GM12878 (cell line): Measurements from ENCODE around the gene ABCC1. TPM values are rescaled to one million over a fixed set of nuclear protein-coding genes. Genes with fewer than 3 reads are reported as not detected.

Source experiments
- ATAC-seq: fragments of 200-7000 bp; cut with Tn5 transposase; 3 replicates; pipeline ENCODE4 v1.9.1; 2020; ENCODE audit warnings: mild to moderate bottlenecking, moderate library complexity
- BruUV-seq: library from RNA; stranded (reverse); fragments of 400-500 nt; replicated peaks from 2 replicates; lab custom pipeline; 2021; lab: Mats Ljungman, UMichigan
- CTCF ChIA-PET: fragments of 300-600 bp; sonication (Branson Sonifier 250); formaldehyde crosslinking; extraction: SDS; loops from one replicate; lab custom pipeline; 2021; ENCODE audit warnings: inconsistent platforms; lab: Yijun Ruan, JAX
- POLR2A ChIA-PET: fragments of 350-600 bp; formaldehyde crosslinking; extraction: SDS; loops from one replicate; lab custom pipeline; 2021; ENCODE audit warnings: inconsistent platforms; lab: Charles Lee
- RAD21 ChIA-PET: fragments of 300-600 bp; sonication (Branson Sonifier 250); formaldehyde crosslinking; loops from one replicate; lab custom pipeline; 2023; ENCODE audit warnings: antibody characterized with exemption; ENCODE audit not compliant: unreplicated experiment; lab: Charles Lee
- SMC1A ChIA-PET: fragments of 300-600 bp; sonication (Branson Sonifier 250); formaldehyde crosslinking; loops from one replicate; lab custom pipeline; 2023; ENCODE audit not compliant: unreplicated experiment, uncharacterized antibody; lab: Charles Lee
- DNase-seq: peaks from one replicate; pipeline ENCODE4 v3.0.0-alpha.2; 2011; ENCODE audit warnings: low read depth, low spot score
- FAIRE-seq: peaks from 3 replicates; lab custom pipeline; 2011; peaks lifted over from hg19 to GRCh38; lab: Jason Lieb, UNC
- H2AFZ ChIP-seq: 2 replicates; pipeline ENCODE4 v1.6.0; 2011; ENCODE audit warnings: low read depth, low read length, control low read depth; ENCODE audit not compliant: control insufficient read depth
- H3K27ac ChIP-seq: 2 replicates; pipeline ENCODE4 v1.5.1; 2011; ENCODE audit warnings: control low read depth; ENCODE audit not compliant: control insufficient read depth, insufficient read depth
- H3K27me3 ChIP-seq, 2 experiments: replicated peaks in 1 of 2; 2 replicates each; pipeline versions ENCODE4 v1.6.0 to v1.6.1; 2011; ENCODE audit warnings: low read length in 1 of 2; ENCODE audit not compliant: control insufficient read depth in 2 of 2, insufficient read depth in 2 of 2
- H3K36me3 ChIP-seq, 2 experiments: 2 replicates each; pipeline ENCODE4 v1.5.1; 2011; ENCODE audit warnings: low read length in 1 of 2; ENCODE audit not compliant: control insufficient read depth in 2 of 2, insufficient read depth in 2 of 2
- H3K4me1 ChIP-seq: 2 replicates; pipeline ENCODE4 v1.6.1; 2011; ENCODE audit warnings: mild to moderate bottlenecking, low read length, moderate library complexity, mixed read lengths; ENCODE audit not compliant: control insufficient read depth, insufficient read depth
- H3K4me2 ChIP-seq: 2 replicates; pipeline ENCODE4 v1.6.0; 2011; ENCODE audit warnings: control low read depth; ENCODE audit not compliant: control insufficient read depth, insufficient read depth
- H3K4me3 ChIP-seq: fragments of 200-600 bp; sonication (generic); 2 replicates; pipeline ENCODE4 v1.5.1; 2016
- H3K79me2 ChIP-seq: 2 replicates; pipeline ENCODE4 v1.6.0; 2011; ENCODE audit warnings: low read length; ENCODE audit not compliant: control insufficient read depth, insufficient read depth
- H3K9ac ChIP-seq: 2 replicates; pipeline ENCODE4 v1.8.0; 2011; ENCODE audit warnings: low read length, control low read depth, mixed read lengths; ENCODE audit not compliant: control insufficient read depth, insufficient read depth
- H3K9me3 ChIP-seq: replicated peaks from 3 replicates; pipeline ENCODE4 v1.5.1; 2011; ENCODE audit warnings: mild to moderate bottlenecking, low read length; ENCODE audit not compliant: control insufficient read depth, insufficient read depth
- H4K20me1 ChIP-seq: 2 replicates; pipeline ENCODE4 v1.6.0; 2011; ENCODE audit not compliant: control insufficient read depth, insufficient read depth
- ATF7 ChIP-seq: fragments of 450-650 bp; IDR thresholded peaks from 2 replicates; pipeline ENCODE4 v1.6.1; 2016; ENCODE audit warnings: low read depth, mild to moderate bottlenecking
- CBX3 ChIP-seq: fragments of 200-600 bp; sonication (generic); IDR thresholded peaks from 2 replicates; pipeline ENCODE4 v1.6.1; 2016; ENCODE audit warnings: low read depth, borderline replicate concordance
- CHD4 ChIP-seq: fragments of 200-600 bp; sonication (generic); IDR thresholded peaks from 2 replicates; pipeline ENCODE4 v1.6.1; 2016; ENCODE audit warnings: mild to moderate bottlenecking
- DPF2 ChIP-seq: fragments of 450-650 bp; IDR thresholded peaks from 2 replicates; pipeline ENCODE4 v1.6.1; 2017; ENCODE audit warnings: mild to moderate bottlenecking
- ESRRA ChIP-seq: IDR thresholded peaks from 2 replicates; pipeline ENCODE4 v1.6.1; 2012; ENCODE audit warnings: mild to moderate bottlenecking, low read length, improper control_type of control experiment
- JUNB ChIP-seq: IDR thresholded peaks from 2 replicates; pipeline ENCODE4 v1.6.1; 2016; ENCODE audit warnings: antibody characterized with exemption, mild to moderate bottlenecking
- KDM1A ChIP-seq: fragments of 200-600 bp; sonication (generic); IDR thresholded peaks from 2 replicates; pipeline ENCODE4 v1.6.1; 2016; ENCODE audit warnings: borderline replicate concordance
- MTA2 ChIP-seq: fragments of 450-650 bp; IDR thresholded peaks from 2 replicates; pipeline ENCODE4 v1.6.1; 2016; ENCODE audit warnings: low read depth, mild to moderate bottlenecking, moderate library complexity
- SREBF1 ChIP-seq: IDR thresholded peaks from 2 replicates; pipeline ENCODE4 v1.6.1; 2012; ENCODE audit warnings: mild to moderate bottlenecking, low read length
- WRNIP1 ChIP-seq: IDR thresholded peaks from 2 replicates; pipeline ENCODE4 v1.6.1; 2011; ENCODE audit warnings: low read depth, low read length, improper control_type of control experiment, borderline replicate concordance
- WGBS: methylation state at CpG from one replicate; pipeline ENCODE4 v1.1.6; 2016; ENCODE audit warnings: low lambda C conversion rate; ENCODE audit not compliant: insufficient replicate concordance, insufficient coverage; ENCODE audit errors: missing lambda C conversion rate; 5-methylcytosine and 5-hydroxymethylcytosine counted together
- in situ Hi-C: fragments of 300-500 bp; cut with MboI; formaldehyde crosslinking; loops from 9 replicates; pipeline ENCODE4 v1.14.3; 2018; ENCODE audit warnings: mixed read lengths
- intact Hi-C: fragments of 100-400 bp; cut with micrococcal nuclease; formaldehyde crosslinking; loops from one replicate; pipeline ENCODE4 v1.14.2; 2022; ENCODE audit not compliant: unreplicated experiment
- polyA plus RNA-seq, 11 experiments: library from polyadenylated mRNA; depleted of rRNA in 4 of 11; unstranded in 6 of 11; stranded (reverse) in 5 of 11; fragments of >200 nt; fragmentation: Nextera tagmentation in 4 of 11; fragmentation: Illumina TruSeq in 1 of 11; extraction: Ambion mirVana in 4 of 11; extraction: Trizol in 1 of 11; gene quantifications; 1 replicate in 1 of 11; 2 replicates in 10 of 11; pipeline versions ENCODE4 v1.2.1 to v1.2.3, GENCODE V29; 2011 to 2016; ENCODE audit warnings: inconsistent platforms in 2 of 11, missing spikeins in 2 of 11, low read depth in 1 of 11
- total RNA-seq, 4 experiments: library from RNA; depleted of rRNA in 3 of 4; stranded (reverse); fragments of >200 nt in 3 of 4; fragmentation: Illumina TruSeq in 1 of 4; extraction: Trizol in 1 of 4; gene quantifications; 2 replicates each; pipeline versions ENCODE4 v1.2.1 to v1.2.3, GENCODE V29; 2013 to 2021
- TF ChIP-seq, protein P1 (sequence below): IDR thresholded peaks from 2 replicates; pipeline ENCODE4 v1.6.1; 2012; ENCODE audit warnings: low read depth, low read length, improper control_type of control experiment
- TF ChIP-seq, protein P2 (sequence below): IDR thresholded peaks from 2 replicates; pipeline ENCODE4 v1.6.1; 2011; ENCODE audit warnings: low read depth, low read length, improper control_type of control experiment, borderline replicate concordance
- TF ChIP-seq, protein P3 (sequence below): fragments of 450-650 bp; IDR thresholded peaks from 2 replicates; pipeline ENCODE4 v1.6.1; 2018; ENCODE audit warnings: mild to moderate bottlenecking, low read depth, moderate library complexity; ENCODE audit not compliant: partially characterized antibody

The ABCC1 gene
- total and polyA plus RNA-seq, 10 of the 15 experiments (the other 5 are each of a cell fraction or from before 2014, with no cell fraction given), result 3.2 to 44.6 (median 14.5) TPM

DNA sequence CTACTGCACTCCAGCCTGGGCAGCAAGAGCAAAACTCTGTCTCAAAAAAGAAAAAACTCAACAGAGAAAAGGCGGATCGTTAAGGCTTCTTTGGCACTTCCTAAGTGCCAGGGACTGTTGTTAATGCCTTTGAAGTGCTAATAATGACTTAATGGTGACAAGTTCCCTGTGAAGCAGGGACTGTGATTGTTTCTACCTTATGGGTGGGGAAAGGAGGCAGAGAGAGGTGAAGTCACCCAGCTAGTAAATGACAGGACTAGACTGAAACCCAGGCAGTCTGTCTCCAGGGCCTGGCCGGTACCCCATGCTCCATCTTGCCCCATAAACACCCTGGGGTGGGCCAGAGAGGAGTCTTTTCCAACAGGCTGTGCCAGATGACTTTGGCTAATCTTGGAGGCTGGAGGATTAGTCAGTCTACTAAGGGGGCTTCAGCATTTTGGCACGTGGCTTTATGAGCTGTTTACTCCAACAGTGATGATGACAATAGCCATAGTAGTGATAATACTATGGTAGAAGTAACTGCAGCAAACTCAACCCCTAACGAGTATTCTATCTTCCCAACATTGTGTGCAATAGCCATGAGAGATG lies 26.9 kb downstream of the ABCC1 start:
- Histone ChIP-seq H3K27ac (no peak overlapping the region), H4K20me1 (no peaks in the 10 kb centered on the region), H3K36me3 (peaks cover 12 to 20% of the 10 kb centered on the region in 2 experiments), H2AFZ (no peak overlapping the region), H3K4me1 (no peaks in the 10 kb centered on the region), H3K9ac (no peak overlapping the region), H3K9me3 (peaks cover 54% of the 10 kb centered on the region), H3K27me3 (no peaks in the 10 kb centered on the region), H3K4me2 (no peak overlapping the region), H3K4me3 (no peak overlapping the region), H3K79me2 (peaks cover 51% of the 10 kb centered on the region)
- intact Hi-C loops (no loop called here), in situ Hi-C loops (no loop called here)
- CTCF ChIA-PET, result interaction anchor here (0.6 kb wide), 2 partner anchors 8 to 12 kb away, joined by 3 read pairs; no protein-coding TSS in a partner anchor
- BruUV-seq, result no TSS peak
- FAIRE-seq (no peak), ATAC-seq (no peak), DNase-seq (no peak)
- WGBS, result 96% methylated on average over 5 of the region's 5 CpGs
- no peak for TF ChIP-seq CBX3
- TF ChIP-seq KDM1A, result no peak
- TF ChIP-seq MTA2, result no peak
- no peak for TF ChIP-seq SREBF1
- TF ChIP-seq DPF2, result no peak
- TF ChIP-seq, protein P1, sequence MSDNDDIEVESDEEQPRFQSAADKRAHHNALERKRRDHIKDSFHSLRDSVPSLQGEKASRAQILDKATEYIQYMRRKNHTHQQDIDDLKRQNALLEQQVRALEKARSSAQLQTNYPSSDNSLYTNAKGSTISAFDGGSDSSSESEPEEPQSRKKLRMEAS, result no peak
- TF ChIP-seq WRNIP1, result no peak
- TF ChIP-seq, protein P2, sequence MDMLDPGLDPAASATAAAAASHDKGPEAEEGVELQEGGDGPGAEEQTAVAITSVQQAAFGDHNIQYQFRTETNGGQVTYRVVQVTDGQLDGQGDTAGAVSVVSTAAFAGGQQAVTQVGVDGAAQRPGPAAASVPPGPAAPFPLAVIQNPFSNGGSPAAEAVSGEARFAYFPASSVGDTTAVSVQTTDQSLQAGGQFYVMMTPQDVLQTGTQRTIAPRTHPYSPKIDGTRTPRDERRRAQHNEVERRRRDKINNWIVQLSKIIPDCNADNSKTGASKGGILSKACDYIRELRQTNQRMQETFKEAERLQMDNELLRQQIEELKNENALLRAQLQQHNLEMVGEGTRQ, result no peak
- no peak for TF ChIP-seq ATF7
- TF ChIP-seq, protein P3, sequence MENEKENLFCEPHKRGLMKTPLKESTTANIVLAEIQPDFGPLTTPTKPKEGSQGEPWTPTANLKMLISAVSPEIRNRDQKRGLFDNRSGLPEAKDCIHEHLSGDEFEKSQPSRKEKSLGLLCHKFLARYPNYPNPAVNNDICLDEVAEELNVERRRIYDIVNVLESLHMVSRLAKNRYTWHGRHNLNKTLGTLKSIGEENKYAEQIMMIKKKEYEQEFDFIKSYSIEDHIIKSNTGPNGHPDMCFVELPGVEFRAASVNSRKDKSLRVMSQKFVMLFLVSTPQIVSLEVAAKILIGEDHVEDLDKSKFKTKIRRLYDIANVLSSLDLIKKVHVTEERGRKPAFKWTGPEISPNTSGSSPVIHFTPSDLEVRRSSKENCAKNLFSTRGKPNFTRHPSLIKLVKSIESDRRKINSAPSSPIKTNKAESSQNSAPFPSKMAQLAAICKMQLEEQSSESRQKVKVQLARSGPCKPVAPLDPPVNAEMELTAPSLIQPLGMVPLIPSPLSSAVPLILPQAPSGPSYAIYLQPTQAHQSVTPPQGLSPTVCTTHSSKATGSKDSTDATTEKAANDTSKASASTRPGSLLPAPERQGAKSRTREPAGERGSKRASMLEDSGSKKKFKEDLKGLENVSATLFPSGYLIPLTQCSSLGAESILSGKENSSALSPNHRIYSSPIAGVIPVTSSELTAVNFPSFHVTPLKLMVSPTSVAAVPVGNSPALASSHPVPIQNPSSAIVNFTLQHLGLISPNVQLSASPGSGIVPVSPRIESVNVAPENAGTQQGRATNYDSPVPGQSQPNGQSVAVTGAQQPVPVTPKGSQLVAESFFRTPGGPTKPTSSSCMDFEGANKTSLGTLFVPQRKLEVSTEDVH, result no peak
- TF ChIP-seq ESRRA, result no peak
- TF ChIP-seq JUNB, result no peak
- no peak for TF ChIP-seq CHD4
- RAD21 ChIA-PET, result no interaction called here
- SMC1A ChIA-PET, result no interaction called here
- POLR2A ChIA-PET, result no interaction called here
